KOPT-K1 (cell line): ENCODE data around the gene MAPK8IP3.
A peak's percentile ranks its signal among the peaks of the same experiment; 100 is the strongest.

Source experiments
- H3K27ac ChIP-seq: fragments of 200-600 bp; sonication (generic); 2 replicates; pipeline ENCODE4 v1.5.1; 2016; ENCODE audit warnings: antibody characterized with exemption, mild to moderate bottlenecking, low read depth, low read length; ENCODE audit not compliant: poor library complexity, severe bottlenecking
- H3K36me3 ChIP-seq: fragments of 200-600 bp; sonication (generic); 2 replicates; pipeline ENCODE4 v1.5.1; 2017; ENCODE audit warnings: antibody characterized with exemption, mild to moderate bottlenecking, low read length, moderate library complexity; ENCODE audit not compliant: insufficient read depth
- H3K9me3 ChIP-seq: fragments of 200-600 bp; sonication (generic); 2 replicates; pipeline ENCODE4 v1.5.1; 2017; ENCODE audit warnings: antibody characterized with exemption, low read length, mild to moderate bottlenecking; ENCODE audit not compliant: insufficient read depth, poor library complexity, severe bottlenecking

Gene MAPK8IP3

GRCh38 chr16:1773703-1774447 is 67.9 kb downstream of the MAPK8IP3 start:
- Histone ChIP-seq H3K27ac (peak overlapping the region; percentile 85), H3K9me3 (no peaks in the 10 kb centered on the region), H3K36me3 (peaks cover 45% of the 10 kb centered on the region; the same call in 1 of the 2 replicates)

- Histone ChIP-seq H3K9me3 (no peaks in the 10 kb centered on the region), H3K36me3 (peaks cover 46% of the 10 kb centered on the region; the same call in 1 of the 2 replicates), H3K27ac (peak overlapping the region; percentile 85)
Measured at GRCh38 chr16:1774448-1774780, 68.4 kb downstream of the MAPK8IP3 start.

- H3K36me3 ChIP-seq, result peaks cover 45% of the 10 kb centered on the region; the same call in 1 of the 2 replicates
- no peaks in the 10 kb centered on the region for H3K9me3 ChIP-seq
- H3K27ac ChIP-seq, result no peak overlapping the region
Measured at GRCh38 chr16:1775006-1775845, 69.2 kb downstream of the MAPK8IP3 start.

GRCh38 chr16:1775846-1776671 is 70.1 kb downstream of the MAPK8IP3 start:
- H3K27ac ChIP-seq, result no peak overlapping the region
- peaks cover 43% of the 10 kb centered on the region; the same call in 1 of the 2 replicates for H3K36me3 ChIP-seq
- H3K9me3 ChIP-seq, result no peaks in the 10 kb centered on the region

- Histone ChIP-seq H3K9me3 (no peaks in the 10 kb centered on the region), H3K27ac (no peak overlapping the region), H3K36me3 (peaks cover 43% of the 10 kb centered on the region; the same call in 1 of the 2 replicates)
Measured at GRCh38 chr16:1776672-1776955, 70.6 kb downstream of the MAPK8IP3 start.

- Histone ChIP-seq H3K36me3 (peaks cover 43% of the 10 kb centered on the region; the same call in 1 of the 2 replicates), H3K27ac (no peak overlapping the region), H3K9me3 (no peaks in the 10 kb centered on the region)
Measured at GRCh38 chr16:1776991-1777374, 71.0 kb downstream of the MAPK8IP3 start.

GRCh38 chr16:1777375-1778199 is 71.6 kb downstream of the MAPK8IP3 start:
- H3K36me3 ChIP-seq, result peaks cover 43% of the 10 kb centered on the region; the same call in 1 of the 2 replicates

GRCh38 chr16:1778200-1779179 is 72.5 kb downstream of the MAPK8IP3 start:
- no peak overlapping the region for H3K27ac ChIP-seq
- peaks cover 43% of the 10 kb centered on the region; the same call in 1 of the 2 replicates for H3K36me3 ChIP-seq
- no peaks in the 10 kb centered on the region for H3K9me3 ChIP-seq

More at GRCh38 chr16:1777375-1778199, 71.6 kb downstream of the MAPK8IP3 start:
- H3K27ac ChIP-seq, result no peak overlapping the region
- no peaks in the 10 kb centered on the region for H3K9me3 ChIP-seq

- no peak overlapping the region for H3K27ac ChIP-seq
- peaks cover 43% of the 10 kb centered on the region; the same call in 1 of the 2 replicates for H3K36me3 ChIP-seq
- no peaks in the 10 kb centered on the region for H3K9me3 ChIP-seq
Measured at GRCh38 chr16:1779234-1779701, 73.3 kb downstream of the MAPK8IP3 start.

- no peaks in the 10 kb centered on the region for H3K9me3 ChIP-seq
- peaks cover 47% of the 10 kb centered on the region; the same call in 1 of the 2 replicates for H3K36me3 ChIP-seq
- H3K27ac ChIP-seq, result no peak overlapping the region
Measured at GRCh38 chr16:1779741-1780676, 74.0 kb downstream of the MAPK8IP3 start.

GRCh38 chr16:1780677-1781072 is 74.7 kb downstream of the MAPK8IP3 start:
- H3K9me3 ChIP-seq, result no peaks in the 10 kb centered on the region
- no peak overlapping the region for H3K27ac ChIP-seq
- peaks cover 48% of the 10 kb centered on the region for H3K36me3 ChIP-seq

- Histone ChIP-seq H3K27ac (no peak overlapping the region), H3K36me3 (peaks cover 48% of the 10 kb centered on the region), H3K9me3 (no peaks in the 10 kb centered on the region)
Measured at GRCh38 chr16:1781254-1781653, 75.3 kb downstream of the MAPK8IP3 start.
